ENCODE results near the gene USP14.

USP14 gene

GRCh38 chr18:213966-214365 lies 55.6 kb downstream of the USP14 start:
- TF ChIP-seq, protein P1, sequence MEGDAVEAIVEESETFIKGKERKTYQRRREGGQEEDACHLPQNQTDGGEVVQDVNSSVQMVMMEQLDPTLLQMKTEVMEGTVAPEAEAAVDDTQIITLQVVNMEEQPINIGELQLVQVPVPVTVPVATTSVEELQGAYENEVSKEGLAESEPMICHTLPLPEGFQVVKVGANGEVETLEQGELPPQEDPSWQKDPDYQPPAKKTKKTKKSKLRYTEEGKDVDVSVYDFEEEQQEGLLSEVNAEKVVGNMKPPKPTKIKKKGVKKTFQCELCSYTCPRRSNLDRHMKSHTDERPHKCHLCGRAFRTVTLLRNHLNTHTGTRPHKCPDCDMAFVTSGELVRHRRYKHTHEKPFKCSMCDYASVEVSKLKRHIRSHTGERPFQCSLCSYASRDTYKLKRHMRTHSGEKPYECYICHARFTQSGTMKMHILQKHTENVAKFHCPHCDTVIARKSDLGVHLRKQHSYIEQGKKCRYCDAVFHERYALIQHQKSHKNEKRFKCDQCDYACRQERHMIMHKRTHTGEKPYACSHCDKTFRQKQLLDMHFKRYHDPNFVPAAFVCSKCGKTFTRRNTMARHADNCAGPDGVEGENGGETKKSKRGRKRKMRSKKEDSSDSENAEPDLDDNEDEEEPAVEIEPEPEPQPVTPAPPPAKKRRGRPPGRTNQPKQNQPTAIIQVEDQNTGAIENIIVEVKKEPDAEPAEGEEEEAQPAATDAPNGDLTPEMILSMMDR (IDR thresholded peaks at IDR 0.05; ENCODE audit: insufficient read depth, low read depth, low read length, missing control alignments) = no peak
- DNase-seq (ENCODE audit: low read depth) = no peak

DNA sequence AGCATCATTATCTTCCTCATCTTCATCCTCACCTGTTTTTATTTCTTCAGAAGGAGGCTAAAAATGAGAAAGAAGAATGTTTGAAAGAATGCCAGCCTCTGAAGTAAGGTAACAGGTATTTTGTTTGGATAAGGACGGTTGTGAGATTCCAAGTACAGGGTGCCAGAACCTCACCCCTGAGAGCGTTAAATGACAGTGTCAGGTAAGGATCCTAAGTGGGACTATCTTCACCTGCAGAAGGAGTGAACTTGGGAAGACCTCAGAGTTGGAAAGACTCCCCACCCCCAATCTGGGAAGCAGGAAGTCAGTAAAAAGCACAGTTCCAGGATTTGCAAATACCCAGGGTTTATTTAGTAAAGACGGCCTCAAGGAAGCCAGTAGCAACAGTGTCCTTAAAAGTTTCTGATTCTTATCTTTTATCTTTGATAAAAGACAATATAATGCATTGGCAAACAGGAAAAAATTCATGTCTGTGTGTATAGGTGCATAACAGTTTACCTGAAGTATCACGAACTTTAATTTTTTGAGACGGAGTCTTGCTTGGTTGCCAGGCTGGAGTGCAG lies 57.2 kb downstream of the USP14 start:
- DNase-seq (ENCODE audit: low read depth) = no peak
- TF ChIP-seq, protein P1 (IDR thresholded peaks at IDR 0.05; ENCODE audit: insufficient read depth, low read depth, low read length, missing control alignments) = no peak
- H3K4me3 ChIP-seq (ENCODE audit: low read depth, low read length) = no peak overlapping the region

More at GRCh38 chr18:213966-214365, 55.6 kb downstream of the USP14 start:
- no peak overlapping the region for H3K4me3 ChIP-seq (ENCODE audit: low read depth, low read length)

- no peak for DNase-seq (ENCODE audit: low read depth)
- H3K4me3 ChIP-seq (ENCODE audit: low read depth, low read length) = no peak overlapping the region
- TF ChIP-seq, protein P1 (IDR thresholded peaks at IDR 0.05; ENCODE audit: insufficient read depth, low read depth, low read length, missing control alignments) = no peak
These were observed 59.4 kb downstream of the USP14 start for GRCh38 chr18:217532-218336.

DNA sequence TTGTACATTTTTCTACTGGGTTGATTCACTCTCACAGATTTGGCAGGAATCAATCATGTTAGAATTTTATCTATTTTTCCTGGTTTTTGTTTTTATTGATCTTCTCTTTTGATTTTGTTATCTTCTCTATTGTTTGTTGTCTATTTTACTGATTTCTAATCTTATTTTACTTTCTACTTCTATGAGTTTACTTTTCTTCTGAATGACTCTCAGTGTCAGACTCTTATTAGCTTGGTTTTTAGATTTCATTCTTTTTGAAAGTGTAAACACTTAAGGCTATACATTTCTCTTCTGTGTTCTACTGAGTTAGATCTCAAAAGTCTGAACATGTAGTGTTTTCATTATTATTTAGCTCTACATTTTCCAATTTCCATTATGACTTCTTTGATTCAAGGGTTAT lies 62.4 kb downstream of the USP14 start:
- TF ChIP-seq, protein P1 (IDR thresholded peaks at IDR 0.05; ENCODE audit: insufficient read depth, low read depth, low read length, missing control alignments) = no peak
- no peak overlapping the region for H3K4me3 ChIP-seq (ENCODE audit: low read depth, low read length)
- DNase-seq (ENCODE audit: low read depth) = no peak

DNA sequence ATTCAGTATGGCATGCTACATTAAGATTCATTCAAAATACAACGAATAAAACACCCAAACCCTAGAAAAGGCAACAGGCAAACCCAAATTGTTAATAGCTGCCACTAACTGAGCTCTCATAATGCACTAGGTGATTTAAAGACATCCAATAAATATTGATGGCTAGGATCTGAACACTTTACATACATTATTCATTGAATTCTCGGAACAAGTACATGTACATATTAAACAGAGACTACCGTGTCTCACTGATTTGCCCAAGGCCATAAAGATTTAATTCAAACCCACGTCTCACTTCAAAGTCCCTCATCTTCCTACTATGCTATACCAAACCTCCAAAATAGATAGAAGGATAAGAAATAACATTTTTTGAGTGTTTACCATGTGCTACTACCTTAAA lies 67.4 kb downstream of the USP14 start:
- TF ChIP-seq, protein P1 (IDR thresholded peaks at IDR 0.05; ENCODE audit: insufficient read depth, low read depth, low read length, missing control alignments) = no peak
- DNase-seq (ENCODE audit: low read depth) = no peak
- H3K4me3 ChIP-seq (ENCODE audit: low read depth, low read length) = no peak overlapping the region

DNA sequence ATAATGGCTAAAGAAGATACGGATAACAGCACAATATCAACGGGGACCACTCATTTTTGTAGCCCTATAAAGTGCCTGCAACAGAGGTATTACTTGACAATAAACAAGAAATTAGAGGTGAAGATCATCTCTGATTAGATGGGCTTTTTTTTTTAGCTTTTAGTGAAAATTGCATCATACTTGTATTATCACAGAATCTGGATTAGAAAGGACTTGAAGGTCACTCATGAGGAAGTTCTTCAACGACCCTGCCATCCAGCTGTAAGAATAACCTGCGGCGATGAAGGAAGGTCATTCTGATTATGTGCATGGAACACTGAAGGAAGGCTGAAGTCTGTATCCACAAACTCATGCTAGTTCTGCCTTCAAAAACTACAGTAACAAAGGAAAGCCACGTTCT lies 69.0 kb downstream of the USP14 start:
- no peak overlapping the region for H3K4me3 ChIP-seq (ENCODE audit: low read depth, low read length)
- DNase-seq (ENCODE audit: low read depth) = no peak
- TF ChIP-seq, protein P1 (IDR thresholded peaks at IDR 0.05; ENCODE audit: insufficient read depth, low read depth, low read length, missing control alignments) = no peak

All from GM12865 (cell line).